Testis (tissue), 3 donors: ENCODE results near the gene ATP12A. TPM values are rescaled to one million over a fixed set of nuclear protein-coding genes. Genes with fewer than 3 reads are reported as not detected.

Source experiments
- DNase-seq: peaks from one replicate; pipeline ENCODE4 v3.0.0-alpha.2; 2019
- H3K27ac ChIP-seq, 2 donors: fragments of 200-600 bp; sonication (generic); one replicate each; pipeline ENCODE4 v1.5.1; 2019
- H3K27me3 ChIP-seq: fragments of 200-600 bp; sonication (generic); one replicate; pipeline ENCODE4 v1.5.1; 2019
- H3K36me3 ChIP-seq: fragments of 200-600 bp; sonication (generic); one replicate; pipeline ENCODE4 v1.5.1; 2017; ENCODE audit warnings: low read depth; ENCODE audit errors: missing control alignments
- H3K4me1 ChIP-seq: fragments of 200-600 bp; sonication (generic); one replicate; pipeline ENCODE4 v1.5.1; 2019
- H3K4me3 ChIP-seq, 2 donors: fragments of 200-600 bp; sonication (generic); one replicate each; pipeline ENCODE4 v1.5.1; 2017 to 2019
- H3K9me3 ChIP-seq: fragments of 200-600 bp; sonication (generic); one replicate; pipeline ENCODE4 v1.5.1; 2017
- POLR2A ChIP-seq: fragments of 450-650 bp; IDR thresholded peaks from one replicate; pipeline ENCODE4 v1.6.1; 2017; ENCODE audit warnings: antibody characterized with exemption, mild to moderate bottlenecking, moderate library complexity
- WGBS, 2 donors: methylation state at CpG; one replicate each; pipeline ENCODE4 v1.1.5; 2018; 5-methylcytosine and 5-hydroxymethylcytosine counted together
- intact Hi-C: fragments of 100-400 bp; cut with DNase I; formaldehyde crosslinking; loops from one replicate; pipeline ENCODE4 v1.15.1; 2023; ENCODE audit warnings: low total_unique reads
- polyA plus RNA-seq: library from polyadenylated mRNA; stranded (reverse); fragments of 350-450 nt; fragmentation: Illumina TruSeq; extraction: RNeasy Lipid Tissue Mini Kit (QIAGEN cat#74804); gene quantifications from one replicate; pipeline ENCODE4 v1.2.3, GENCODE V29; 2014; ENCODE audit warnings: low read depth, low replicate concordance; ENCODE audit not compliant: insufficient read depth
- total RNA-seq, 2 donors: library from RNA; depleted of rRNA; stranded (reverse); fragments of >200 nt; gene quantifications; one replicate each; pipeline ENCODE4 v1.2.3, GENCODE V29; 2016
- TF ChIP-seq, protein P1 (sequence below), 3 experiments: fragments of 450-650 bp in 2 of 3; fragments of 200-600 bp in 1 of 3; sonication (generic) in 1 of 3; IDR thresholded peaks; one replicate each; pipeline ENCODE4 v1.5.1; 2016 to 2019; ENCODE audit warnings: antibody characterized with exemption in 3 of 3, mild to moderate bottlenecking in 2 of 3, moderate library complexity in 1 of 3

Gene ATP12A
- total and polyA plus RNA-seq, 3 donors from 2014 or later: 0.94 to 1.6 (median 1.2) TPM

DNA sequence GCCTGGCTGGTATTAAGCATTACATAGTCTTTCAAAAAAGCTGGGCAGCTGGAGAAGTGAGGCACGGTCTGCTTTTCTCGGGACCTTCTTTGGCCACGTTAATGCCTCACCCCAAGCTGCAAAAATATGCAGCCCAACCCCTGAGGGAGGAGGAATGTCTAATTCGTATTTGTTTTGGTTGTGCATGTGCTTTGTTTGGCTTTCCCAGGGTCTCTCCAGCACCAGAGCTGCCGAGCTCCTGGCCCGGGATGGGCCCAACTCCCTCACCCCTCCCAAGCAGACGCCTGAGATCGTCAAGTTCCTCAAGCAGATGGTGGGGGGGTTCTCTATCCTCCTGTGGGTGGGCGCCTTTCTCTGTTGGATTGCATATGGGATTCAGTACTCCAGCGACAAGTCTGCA lies 7.9 kb downstream of the ATP12A start:
- H3K4me1 ChIP-seq: peaks cover 11% of the 10 kb centered on the region
- no peaks in the 10 kb centered on the region for H3K27me3 ChIP-seq
- no peaks in the 10 kb centered on the region for H3K36me3 ChIP-seq
- no peak overlapping the region for H3K4me3 ChIP-seq
- 42 to 69% methylated on average over 10 of the region's 10 CpGs for WGBS, 2 donors
- intact Hi-C loops: no loop called here
- no peak overlapping the region for H3K27ac ChIP-seq
- no peak for DNase-seq
- TF ChIP-seq POLR2A: no peak
- TF ChIP-seq, protein P1, sequence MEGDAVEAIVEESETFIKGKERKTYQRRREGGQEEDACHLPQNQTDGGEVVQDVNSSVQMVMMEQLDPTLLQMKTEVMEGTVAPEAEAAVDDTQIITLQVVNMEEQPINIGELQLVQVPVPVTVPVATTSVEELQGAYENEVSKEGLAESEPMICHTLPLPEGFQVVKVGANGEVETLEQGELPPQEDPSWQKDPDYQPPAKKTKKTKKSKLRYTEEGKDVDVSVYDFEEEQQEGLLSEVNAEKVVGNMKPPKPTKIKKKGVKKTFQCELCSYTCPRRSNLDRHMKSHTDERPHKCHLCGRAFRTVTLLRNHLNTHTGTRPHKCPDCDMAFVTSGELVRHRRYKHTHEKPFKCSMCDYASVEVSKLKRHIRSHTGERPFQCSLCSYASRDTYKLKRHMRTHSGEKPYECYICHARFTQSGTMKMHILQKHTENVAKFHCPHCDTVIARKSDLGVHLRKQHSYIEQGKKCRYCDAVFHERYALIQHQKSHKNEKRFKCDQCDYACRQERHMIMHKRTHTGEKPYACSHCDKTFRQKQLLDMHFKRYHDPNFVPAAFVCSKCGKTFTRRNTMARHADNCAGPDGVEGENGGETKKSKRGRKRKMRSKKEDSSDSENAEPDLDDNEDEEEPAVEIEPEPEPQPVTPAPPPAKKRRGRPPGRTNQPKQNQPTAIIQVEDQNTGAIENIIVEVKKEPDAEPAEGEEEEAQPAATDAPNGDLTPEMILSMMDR (IDR thresholded peaks at IDR 0.05): no peak
- H3K9me3 ChIP-seq: no peaks in the 10 kb centered on the region

DNA sequence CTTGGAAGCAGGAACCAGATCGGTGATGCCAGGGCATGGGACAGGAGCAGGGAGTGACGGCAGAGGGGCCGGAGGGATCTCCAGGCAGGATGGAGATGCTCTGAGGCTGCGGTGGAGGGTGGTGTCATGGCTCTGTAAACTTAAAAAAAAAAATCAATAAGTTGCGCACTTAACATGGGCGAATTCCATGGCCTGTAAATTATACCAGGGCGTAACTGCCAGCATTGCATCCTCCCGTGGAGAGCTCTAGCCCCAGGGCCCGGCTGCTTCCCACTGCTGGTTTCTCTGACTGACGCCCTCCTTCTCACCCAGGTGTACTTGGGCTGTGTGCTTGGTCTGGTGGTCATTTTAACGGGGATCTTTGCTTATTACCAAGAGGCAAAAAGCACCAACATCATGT lies 8.7 kb downstream of the ATP12A start:
- 80 to 82% methylated on average over 11 of the region's 11 CpGs for WGBS, 2 donors
- Histone ChIP-seq H3K27me3 (no peaks in the 10 kb centered on the region), H3K9me3 (no peaks in the 10 kb centered on the region), H3K27ac (no peak overlapping the region), H3K4me3 (no peak overlapping the region), H3K36me3 (no peaks in the 10 kb centered on the region), H3K4me1 (peaks cover 6% of the 10 kb centered on the region)
- no peak for DNase-seq
- intact Hi-C loops: no loop called here
- TF ChIP-seq POLR2A: no peak
- TF ChIP-seq, protein P1 (IDR thresholded peaks at IDR 0.05): no peak

DNA sequence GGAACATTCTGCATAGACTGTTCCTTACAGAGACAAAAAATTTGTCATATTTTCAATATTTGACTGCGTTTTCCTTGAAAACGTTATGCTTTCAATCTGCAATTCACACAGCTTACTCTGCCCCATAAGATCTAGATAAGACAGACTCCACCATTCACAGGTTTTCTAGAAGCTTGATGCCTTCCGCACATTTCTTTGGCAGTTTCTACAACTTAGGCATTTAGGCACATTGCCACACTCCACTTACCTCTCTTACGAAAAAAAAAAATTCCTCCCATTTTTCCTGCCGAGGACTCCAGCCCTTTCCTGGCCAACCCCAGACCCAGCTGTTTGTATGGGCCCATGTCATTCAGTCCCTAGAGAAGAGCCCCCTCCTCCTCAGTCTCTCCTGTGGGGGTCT lies 11.2 kb downstream of the ATP12A start:
- Histone ChIP-seq H3K9me3 (no peaks in the 10 kb centered on the region), H3K36me3 (no peaks in the 10 kb centered on the region), H3K4me3 (no peak overlapping the region), H3K4me1 (no peaks in the 10 kb centered on the region), H3K27me3 (no peaks in the 10 kb centered on the region), H3K27ac (no peak overlapping the region)
- TF ChIP-seq, protein P1 (IDR thresholded peaks at IDR 0.05): no peak
- TF ChIP-seq POLR2A: no peak
- WGBS, 2 donors: 78 to 83% methylated on average over 5 of the region's 5 CpGs
- DNase-seq: no peak
- intact Hi-C loops: no loop called here

DNA sequence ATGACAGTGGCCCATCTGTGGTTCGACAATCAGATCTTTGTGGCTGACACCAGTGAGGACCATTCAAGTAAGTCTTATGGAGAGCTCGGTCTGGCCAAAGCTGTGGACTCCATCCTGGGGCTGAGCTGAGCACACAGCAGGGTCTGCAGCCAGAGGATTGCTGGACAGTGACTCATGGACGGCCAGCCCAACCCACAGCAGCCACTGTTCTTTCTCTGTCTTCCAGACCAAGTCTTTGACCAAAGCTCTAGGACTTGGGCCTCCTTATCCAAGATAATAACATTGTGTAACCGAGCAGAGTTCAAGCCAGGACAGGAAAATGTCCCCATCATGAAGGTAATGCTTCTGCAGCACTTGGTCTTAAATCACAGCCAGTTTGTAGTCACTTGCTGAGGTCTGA lies 12.4 kb downstream of the ATP12A start:
- no peak overlapping the region for H3K27ac ChIP-seq
- no peak overlapping the region for H3K4me3 ChIP-seq
- H3K27me3 ChIP-seq: no peaks in the 10 kb centered on the region
- H3K4me1 ChIP-seq: no peaks in the 10 kb centered on the region
- no peak for DNase-seq
- TF ChIP-seq POLR2A: no peak
- TF ChIP-seq, protein P1 (IDR thresholded peaks at IDR 0.05): no peak
- H3K36me3 ChIP-seq: no peaks in the 10 kb centered on the region
- 67 to 77% methylated on average over 3 to 4 of the region's 4 CpGs for WGBS, 2 donors
- intact Hi-C loops: no loop called here
- H3K9me3 ChIP-seq: no peaks in the 10 kb centered on the region

DNA sequence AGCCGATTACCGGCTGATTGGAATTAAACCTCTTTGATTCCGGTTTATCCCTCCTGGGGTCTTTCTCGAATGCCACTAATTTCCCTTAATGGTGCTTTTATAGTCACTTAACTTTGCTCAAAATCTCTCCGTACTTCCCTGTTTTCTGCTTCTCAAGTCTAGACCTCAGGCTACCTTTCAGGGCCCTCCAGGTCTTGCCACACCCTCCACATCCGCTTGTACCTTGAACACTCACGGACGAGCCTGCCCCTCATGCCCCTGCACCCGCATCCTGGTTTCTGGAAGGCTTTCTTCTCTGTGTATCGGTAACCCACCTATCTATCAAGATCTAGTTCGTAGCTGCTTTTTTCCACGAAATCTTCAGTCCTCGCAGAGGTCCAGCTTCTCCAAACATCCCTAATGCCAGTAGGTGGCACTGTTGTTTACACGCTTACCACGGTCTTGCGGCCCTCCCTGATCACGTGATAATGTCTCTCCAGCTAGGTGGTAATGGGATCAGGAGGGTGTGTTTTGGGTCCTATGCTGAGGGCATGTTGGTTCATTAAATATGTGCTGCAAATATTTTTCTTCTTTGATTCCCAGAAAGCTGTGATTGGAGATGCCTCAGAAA lies 13.8 kb downstream of the ATP12A start:
- Histone ChIP-seq H3K27me3 (no peaks in the 10 kb centered on the region), H3K4me1 (no peaks in the 10 kb centered on the region), H3K4me3 (no peak overlapping the region), H3K27ac (no peak overlapping the region), H3K36me3 (no peaks in the 10 kb centered on the region), H3K9me3 (no peaks in the 10 kb centered on the region)
- intact Hi-C loops: no loop called here
- 40 to 46% methylated on average over 17 of the region's 17 CpGs for WGBS, 2 donors
- peak; percentile 59 for DNase-seq
- TF ChIP-seq, protein P1 (IDR thresholded peaks at IDR 0.05): peak; percentile 10 to 48 (median 45)
- no peak for TF ChIP-seq POLR2A
